ENCODE results near the gene SRBD1. TPM values are rescaled to one million over a fixed set of nuclear protein-coding genes. Genes with fewer than 3 reads are reported as not detected.
A peak's percentile ranks its signal among the peaks of the same experiment; 100 is the strongest.

The SRBD1 gene
- total RNA-seq, 3 donors from 2014 or later: 21.1 to 30.2 (median 21.9) TPM

GRCh38 chr2:45466053-45466452 lies 145.0 kb downstream of the SRBD1 start:
- intact Hi-C loops (cut with DNase I; ENCODE audit: low total_unique reads): no loop called here
- H3K4me1 ChIP-seq: peaks cover 0 to 4% of the 10 kb centered on the region in 2 donors
- TF ChIP-seq POLR2A (IDR thresholded peaks at IDR 0.05) (no peak), CTCF (IDR thresholded peaks at IDR 0.05) (no peak), POLR2AphosphoS5 (IDR thresholded peaks at IDR 0.05) (no peak)
- no peaks in the 10 kb centered on the region for H3K27me3 ChIP-seq
- no peak for DNase-seq (ENCODE audit: low spot score in 2 of 2)
- H3K4me3 ChIP-seq: no peak overlapping the region
- H3K9me3 ChIP-seq: no peaks in the 10 kb centered on the region
- H3K36me3 ChIP-seq: no peaks in the 10 kb centered on the region
- H3K27ac ChIP-seq: no peak overlapping the region

- no peak overlapping the region for H3K4me3 ChIP-seq
- H3K27ac ChIP-seq: no peak overlapping the region
- DNase-seq (ENCODE audit: low spot score in 2 of 2): no peak
- TF ChIP-seq POLR2A (IDR thresholded peaks at IDR 0.05): no peak
- TF ChIP-seq CTCF (IDR thresholded peaks at IDR 0.05): no peak
- no peak for TF ChIP-seq POLR2AphosphoS5 (IDR thresholded peaks at IDR 0.05)
- no peaks in the 10 kb centered on the region for H3K36me3 ChIP-seq
- H3K27me3 ChIP-seq: no peaks in the 10 kb centered on the region
- H3K4me1 ChIP-seq: no peaks in the 10 kb centered on the region
- no peaks in the 10 kb centered on the region for H3K9me3 ChIP-seq
- intact Hi-C loops (cut with DNase I; ENCODE audit: low total_unique reads): no loop called here
Observed at GRCh38 chr2:45460825-45461224, 150.2 kb downstream of the SRBD1 start.

- no peak for DNase-seq (ENCODE audit: low spot score in 2 of 2)
- TF ChIP-seq CTCF (IDR thresholded peaks at IDR 0.05) (no peak), POLR2A (IDR thresholded peaks at IDR 0.05) (no peak), POLR2AphosphoS5 (IDR thresholded peaks at IDR 0.05) (no peak)
- peak overlapping the region; percentile 71 to 75 for H3K27ac ChIP-seq
Observed at GRCh38 chr2:45459860-45460259, 151.2 kb downstream of the SRBD1 start.

GRCh38 chr2:45458909-45459563 lies 152.0 kb downstream of the SRBD1 start:
- TF ChIP-seq POLR2A (IDR thresholded peaks at IDR 0.05): no peak
- no peak for TF ChIP-seq POLR2AphosphoS5 (IDR thresholded peaks at IDR 0.05)
- TF ChIP-seq CTCF (IDR thresholded peaks at IDR 0.05): no peak
- no peak overlapping the region for H3K4me3 ChIP-seq
- no peaks in the 10 kb centered on the region for H3K27me3 ChIP-seq
- H3K27ac ChIP-seq: peak overlapping the region; percentile 71 to 75
- H3K36me3 ChIP-seq: no peaks in the 10 kb centered on the region
- intact Hi-C loops (cut with DNase I; ENCODE audit: low total_unique reads): loop anchor here (5.0 kb wide), 1 partner anchor 852 kb away; no protein-coding TSS in a partner anchor
- H3K4me1 ChIP-seq: no peaks in the 10 kb centered on the region
- peak in 1 of 2 donors; percentile 37 for DNase-seq (ENCODE audit: low spot score in 2 of 2)
- no peaks in the 10 kb centered on the region for H3K9me3 ChIP-seq

More at GRCh38 chr2:45459860-45460259, 151.2 kb downstream of the SRBD1 start:
- H3K27me3 ChIP-seq: no peaks in the 10 kb centered on the region
- intact Hi-C loops (cut with DNase I; ENCODE audit: low total_unique reads): loop anchor here (5.0 kb wide), 1 partner anchor 853 kb away; no protein-coding TSS in a partner anchor
- H3K36me3 ChIP-seq: no peaks in the 10 kb centered on the region
- no peaks in the 10 kb centered on the region for H3K9me3 ChIP-seq
- H3K4me3 ChIP-seq: no peak overlapping the region
- no peaks in the 10 kb centered on the region for H3K4me1 ChIP-seq

GRCh38 chr2:45457211-45457945 lies 153.7 kb downstream of the SRBD1 start:
- TF ChIP-seq POLR2AphosphoS5 (IDR thresholded peaks at IDR 0.05): no peak
- TF ChIP-seq CTCF (IDR thresholded peaks at IDR 0.05): no peak
- Histone ChIP-seq H3K27me3 (no peaks in the 10 kb centered on the region), H3K4me3 (no peak overlapping the region), H3K36me3 (no peaks in the 10 kb centered on the region), H3K27ac (no peak overlapping the region), H3K4me1 (no peaks in the 10 kb centered on the region), H3K9me3 (no peaks in the 10 kb centered on the region)
- no peak for DNase-seq (ENCODE audit: low spot score in 2 of 2)
- intact Hi-C loops (cut with DNase I; ENCODE audit: low total_unique reads): loop anchor here (5.0 kb wide), 1 partner anchor 850 kb away; no protein-coding TSS in a partner anchor

Data from breast epithelium (tissue), 4 donors.